Erythroblast (primary cell): Measurements from ENCODE around the gene TPM1.

Source experiments
- GATA1 ChIP-seq: IDR thresholded peaks from 2 replicates; pipeline ENCODE4 v1.6.1; 2011; ENCODE audit warnings: low read depth, mild to moderate bottlenecking, control low read depth, low read length, moderate library complexity
- POLR2A ChIP-seq: IDR thresholded peaks from 2 replicates; pipeline ENCODE4 v1.6.1; 2011; ENCODE audit warnings: mild to moderate bottlenecking, low read length

GRCh38 chr15:63016234-63016633 lies 26.3 kb upstream of the TPM1 start:
- TF ChIP-seq POLR2A (no peak), GATA1 (no peak)
